Cerebellar cortex (tissue), 1 donor: Measurements from ENCODE around the gene WBP11.
"Not testable (repeated sequence)": the region's sequence is repeated elsewhere in the genome, so short reads cannot be mapped to it uniquely, and the experiment has no call there.

Source experiments
- DNase-seq: peaks from one replicate; pipeline ENCODE4 v3.0.0-alpha.2; 2015; ENCODE audit warnings: low spot score

The WBP11 gene

DNA sequence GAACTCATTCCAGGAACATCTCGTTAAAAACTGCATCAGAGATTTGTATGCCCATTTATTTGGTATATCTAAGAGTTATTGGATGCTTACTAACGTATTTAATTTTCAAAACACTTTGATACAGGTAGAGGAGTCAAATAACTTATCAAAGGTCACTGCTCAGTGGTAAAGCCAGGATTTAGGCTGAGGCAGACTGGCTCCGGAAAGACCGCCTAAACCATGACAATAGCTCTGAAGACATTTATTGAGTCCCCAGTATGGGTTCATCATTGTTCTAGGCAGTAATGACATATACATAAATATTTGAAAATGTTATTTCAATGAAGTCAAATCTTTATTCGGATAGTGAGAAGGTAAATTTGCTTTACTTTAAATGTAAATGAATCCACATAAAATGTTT, 30.3 kb downstream of the WBP11 start:
- no peak for DNase-seq

DNA sequence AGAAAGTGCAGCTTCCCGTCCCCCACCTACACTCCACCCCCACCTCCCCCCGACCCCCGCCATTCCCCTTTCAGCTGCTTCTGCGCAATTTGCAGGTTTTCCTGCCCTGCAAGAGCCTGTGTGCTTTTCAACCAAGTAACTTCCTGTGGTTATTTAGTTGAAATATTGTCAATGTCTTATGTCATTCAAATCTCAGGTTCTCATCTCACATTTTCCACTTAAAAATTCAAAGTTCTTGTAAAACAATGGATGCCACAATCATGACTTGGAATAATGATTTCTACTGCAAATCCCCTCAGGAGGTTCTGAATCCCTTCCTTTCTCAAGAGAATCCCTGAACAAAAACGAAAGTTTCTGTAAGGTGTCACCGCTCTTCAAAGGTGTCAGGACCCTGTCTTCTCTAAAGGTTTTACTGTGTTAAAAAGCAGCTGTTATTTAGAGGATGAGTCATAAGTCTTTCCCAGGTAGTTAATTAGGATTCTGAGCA, 31.6 kb downstream of the WBP11 start:
- peak; percentile 27 for DNase-seq

GRCh38 chr12:14770496-14771461, 32.5 kb downstream of the WBP11 start:
- DNase-seq = peak; percentile 98

- DNase-seq = peak; percentile 87
Observed at GRCh38 chr12:14769969-14770495, 33.2 kb downstream of the WBP11 start.

- no peak for DNase-seq
Observed at GRCh38 chr12:14769466-14769968, 33.8 kb downstream of the WBP11 start.

GRCh38 chr12:14768823-14769405, 34.4 kb downstream of the WBP11 start:
- DNase-seq = peak; percentile 31

- DNase-seq = peak; percentile 50
Observed at GRCh38 chr12:14767617-14768016, 35.7 kb downstream of the WBP11 start.

- DNase-seq = no peak
Observed at GRCh38 chr12:14766649-14767215, 36.5 kb downstream of the WBP11 start.

GRCh38 chr12:14766020-14766419, 37.3 kb downstream of the WBP11 start:
- DNase-seq = not testable (repeated sequence)

GRCh38 chr12:14765398-14765797, 37.9 kb downstream of the WBP11 start:
- DNase-seq = no peak

DNA sequence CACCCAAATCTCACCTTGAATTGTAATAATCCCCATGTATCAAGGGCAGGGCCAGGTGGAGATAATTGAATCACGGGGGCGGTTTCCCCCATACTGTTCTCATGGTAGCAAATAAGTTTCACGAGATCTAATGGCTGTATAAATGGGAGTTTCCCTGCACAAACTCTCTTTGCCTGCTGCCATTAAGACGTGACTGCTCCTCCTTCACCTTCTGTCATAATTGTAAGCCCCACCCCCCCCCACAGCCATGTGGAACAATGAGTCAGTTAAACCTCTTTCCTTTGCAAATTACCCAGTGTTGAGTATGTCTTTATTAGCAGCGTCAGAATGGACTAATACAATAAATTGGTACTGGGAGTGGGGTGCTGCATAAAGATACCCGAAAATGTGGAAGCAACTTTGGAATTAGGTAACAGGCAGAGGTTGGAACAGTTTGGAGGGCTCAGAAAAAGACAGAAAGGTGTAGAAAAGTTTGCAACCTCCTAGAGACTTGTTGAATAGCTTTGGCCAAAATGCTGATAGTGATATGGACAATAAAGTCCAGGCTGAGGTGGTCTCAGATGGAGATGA, 43.5 kb downstream of the WBP11 start:
- not testable (repeated sequence) for DNase-seq

DNA sequence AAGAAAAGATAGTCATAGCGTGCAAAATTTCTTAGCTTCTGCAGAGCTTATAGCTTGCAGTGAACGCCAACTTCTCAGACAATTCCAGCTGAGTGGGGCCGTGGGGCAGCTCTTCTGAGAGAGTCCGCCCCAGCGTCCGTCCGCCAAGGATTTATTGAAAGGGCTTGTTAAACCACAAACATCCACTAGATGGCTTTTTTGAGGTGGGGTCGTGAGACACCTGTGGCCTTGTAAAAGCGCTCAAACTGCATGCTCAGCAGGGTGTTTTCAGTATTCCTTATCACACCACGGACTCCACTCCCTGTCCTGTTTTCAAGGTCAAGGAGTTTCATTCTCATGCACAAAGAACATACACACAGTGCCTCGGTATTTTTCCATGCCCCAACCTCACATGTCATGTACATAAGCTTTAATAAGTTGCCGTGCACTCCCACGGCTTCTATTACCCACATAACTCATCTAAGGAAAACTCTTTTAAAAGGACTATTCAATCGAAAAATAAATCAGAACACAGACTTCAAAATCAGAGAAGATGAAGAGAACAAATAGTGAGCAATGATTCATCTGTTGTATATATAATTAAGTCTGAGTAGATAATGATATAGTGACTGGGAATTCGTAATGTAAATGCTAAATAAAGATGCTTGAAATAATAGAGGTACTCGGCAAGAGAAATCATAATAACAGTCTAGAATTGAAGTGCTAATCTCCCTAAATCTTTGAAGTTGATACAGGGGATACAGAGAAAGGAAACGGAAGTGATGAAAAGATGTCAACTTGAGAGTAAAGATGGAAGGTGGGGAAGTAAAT, 46.7 kb downstream of the WBP11 start:
- no peak for DNase-seq

DNA sequence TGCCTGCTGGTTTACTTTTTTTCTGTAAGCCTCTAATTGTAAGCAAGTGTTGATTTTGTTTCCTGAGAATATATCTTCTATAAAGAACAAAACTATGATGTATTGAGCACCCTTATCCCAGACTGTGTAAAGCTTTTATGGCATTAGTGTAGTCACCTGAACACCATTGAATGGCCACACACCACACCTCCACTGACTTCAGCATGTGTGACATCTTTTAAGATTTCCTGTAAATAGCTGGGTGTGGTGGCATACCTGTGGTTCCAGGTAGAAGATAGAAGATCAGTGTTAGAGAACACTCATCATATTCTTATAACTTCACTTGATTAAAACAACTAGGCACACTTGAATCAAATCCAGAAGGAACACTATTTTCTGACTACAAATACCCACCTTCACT, 51.3 kb downstream of the WBP11 start:
- no peak for DNase-seq

DNA sequence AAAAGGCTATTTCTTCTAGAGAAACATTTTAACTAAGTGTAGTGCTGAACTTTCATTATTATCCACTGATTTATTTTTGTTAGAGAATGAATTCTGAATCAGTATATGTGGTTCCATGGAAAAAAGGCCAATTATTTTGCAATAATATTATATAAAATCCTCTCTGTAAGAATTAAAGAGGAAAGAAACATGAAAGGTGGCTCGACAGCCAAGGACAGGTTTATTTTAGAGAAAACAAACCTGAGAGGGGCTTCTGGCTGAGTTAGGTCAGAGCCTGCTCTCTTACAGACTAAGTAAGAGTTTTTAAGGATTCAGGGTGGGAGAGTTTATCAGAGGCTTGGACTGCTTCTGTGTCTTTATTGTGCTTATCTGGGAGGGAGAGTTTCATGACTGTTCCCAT, 60.2 kb downstream of the WBP11 start:
- no peak for DNase-seq

- no peak for DNase-seq
Observed at GRCh38 chr12:14741942-14742341, 61.3 kb downstream of the WBP11 start.

- no peak for DNase-seq
Observed at GRCh38 chr12:14741153-14741552, 62.1 kb downstream of the WBP11 start.

- not testable (repeated sequence) for DNase-seq
Observed at GRCh38 chr12:14736441-14736840, 66.8 kb downstream of the WBP11 start.
